Placental epithelial cell (primary cell): ENCODE results near the gene MOV10. TPM values are rescaled to one million over a fixed set of nuclear protein-coding genes. Genes with fewer than 3 reads are reported as not detected.

ENCODE experiments used
- small RNA-seq: library from RNA; depleted of rRNA; stranded (forward); fragments of <200 nt; gene quantifications from one replicate; pipeline ENCODE3, GENCODE V24; 2012
- total RNA-seq: library from RNA; depleted of rRNA; stranded (reverse); fragments of >200 nt; gene quantifications from 2 replicates; pipeline ENCODE4 v1.2.3, GENCODE V29; 2012

The MOV10 gene, protein sequence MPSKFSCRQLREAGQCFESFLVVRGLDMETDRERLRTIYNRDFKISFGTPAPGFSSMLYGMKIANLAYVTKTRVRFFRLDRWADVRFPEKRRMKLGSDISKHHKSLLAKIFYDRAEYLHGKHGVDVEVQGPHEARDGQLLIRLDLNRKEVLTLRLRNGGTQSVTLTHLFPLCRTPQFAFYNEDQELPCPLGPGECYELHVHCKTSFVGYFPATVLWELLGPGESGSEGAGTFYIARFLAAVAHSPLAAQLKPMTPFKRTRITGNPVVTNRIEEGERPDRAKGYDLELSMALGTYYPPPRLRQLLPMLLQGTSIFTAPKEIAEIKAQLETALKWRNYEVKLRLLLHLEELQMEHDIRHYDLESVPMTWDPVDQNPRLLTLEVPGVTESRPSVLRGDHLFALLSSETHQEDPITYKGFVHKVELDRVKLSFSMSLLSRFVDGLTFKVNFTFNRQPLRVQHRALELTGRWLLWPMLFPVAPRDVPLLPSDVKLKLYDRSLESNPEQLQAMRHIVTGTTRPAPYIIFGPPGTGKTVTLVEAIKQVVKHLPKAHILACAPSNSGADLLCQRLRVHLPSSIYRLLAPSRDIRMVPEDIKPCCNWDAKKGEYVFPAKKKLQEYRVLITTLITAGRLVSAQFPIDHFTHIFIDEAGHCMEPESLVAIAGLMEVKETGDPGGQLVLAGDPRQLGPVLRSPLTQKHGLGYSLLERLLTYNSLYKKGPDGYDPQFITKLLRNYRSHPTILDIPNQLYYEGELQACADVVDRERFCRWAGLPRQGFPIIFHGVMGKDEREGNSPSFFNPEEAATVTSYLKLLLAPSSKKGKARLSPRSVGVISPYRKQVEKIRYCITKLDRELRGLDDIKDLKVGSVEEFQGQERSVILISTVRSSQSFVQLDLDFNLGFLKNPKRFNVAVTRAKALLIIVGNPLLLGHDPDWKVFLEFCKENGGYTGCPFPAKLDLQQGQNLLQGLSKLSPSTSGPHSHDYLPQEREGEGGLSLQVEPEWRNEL
- 77.6 and 125 TPM in 2 replicates for total RNA-seq

DNA sequence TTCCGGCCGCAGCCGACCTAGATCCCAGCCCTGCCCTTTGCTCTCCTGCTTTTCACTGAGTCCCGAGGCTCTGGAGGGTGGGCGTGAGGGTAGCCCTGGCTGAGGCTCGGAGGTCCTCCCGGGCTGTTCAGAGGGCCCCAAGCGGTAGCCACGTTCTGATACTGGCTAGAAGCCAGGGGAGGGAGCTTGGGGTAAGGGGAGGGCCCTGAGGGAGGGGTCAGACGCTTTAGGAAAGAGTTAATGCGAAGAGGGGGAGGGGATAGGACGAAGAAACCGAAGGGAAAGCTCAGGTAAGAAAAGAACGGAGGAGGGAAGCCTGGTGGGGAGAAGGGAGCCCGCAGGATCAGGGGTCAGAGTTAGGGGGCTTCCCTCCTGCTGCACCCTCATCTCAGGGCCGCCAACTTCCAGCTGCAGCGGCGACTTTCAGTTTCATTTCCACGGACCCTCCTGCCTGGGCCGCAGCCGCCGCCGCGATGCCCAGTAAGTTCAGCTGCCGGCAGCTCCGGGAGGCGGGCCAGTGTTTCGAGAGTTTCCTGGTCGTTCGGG lies at the start of gene MOV10:
Gene MOV10 (plus strand): TSS at position 220 of the 546 bp plus-strand sequence. CDS start 254 bp downstream, at position 474.

GRCh38 chr1:112706505-112707220 lies 32.2 kb downstream of the MOV10 start, which contains the start of gene RHOC:
RHOC (minus strand) TSS chr1:112707127; CDS start chr1:112703799, 3,328 bp downstream.

DNA sequence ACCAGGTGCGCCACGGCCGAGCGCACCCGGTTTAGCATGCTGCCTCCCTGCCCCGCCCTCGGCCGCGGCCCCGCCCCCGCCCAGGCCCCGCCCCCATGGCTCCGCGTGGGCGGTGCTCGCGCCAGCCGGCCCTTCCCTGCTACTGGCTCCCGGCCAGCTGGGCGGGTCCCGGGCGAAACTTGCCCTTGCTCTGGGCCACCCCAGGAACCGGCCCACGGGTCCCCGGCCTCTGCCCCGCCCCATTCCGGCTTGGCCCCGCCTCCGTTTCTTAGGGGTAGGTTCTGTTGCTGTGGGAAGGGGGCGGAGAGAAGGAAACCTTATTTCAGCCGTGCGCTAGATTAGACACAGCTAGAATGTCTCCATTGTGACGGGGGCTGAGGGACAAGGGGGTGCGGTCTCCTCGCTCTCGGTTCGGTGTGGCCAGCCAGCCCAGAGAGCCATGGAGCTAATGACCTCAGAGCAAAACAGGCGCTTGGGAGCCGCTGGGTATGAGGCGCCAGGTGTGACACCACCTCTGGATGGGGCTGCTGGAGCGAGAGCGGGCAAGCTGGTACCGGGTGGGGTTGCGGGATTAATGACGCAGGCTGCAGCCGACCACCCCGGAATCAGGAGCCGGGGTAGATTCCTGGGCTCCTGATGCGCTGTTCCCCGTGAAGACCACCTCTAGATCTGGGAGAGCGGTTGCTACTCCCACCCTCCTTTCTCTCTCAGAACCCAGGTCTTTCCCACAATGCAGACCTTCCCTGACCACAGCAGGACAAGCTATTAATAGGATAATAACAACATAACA lies 41.0 kb downstream of the MOV10 start, which contains the start of gene PPM1J:
Gene PPM1J (minus strand): TSS at position 69 of the 790 bp plus-strand sequence. CDS start 31 bp downstream, at position 38.

Small RNA genes lying within 50 kb of the gene (small RNA-seq; reads per million reads assigned to genes)
- gene RNU7-70P, result 0.09 reads per million

Other genes starting within 250 kb of the MOV10 start
- 3.6 and 5.5 TPM in 2 replicates for gene WNT2B, start 165.7 kb upstream of the MOV10 start, total RNA-seq
- 8.9 and 14.5 TPM in 2 replicates for gene ST7L, start 55.5 kb upstream of the MOV10 start, total RNA-seq
- 185 and 246 TPM in 2 replicates for gene CAPZA1, start 54.8 kb upstream of the MOV10 start, total RNA-seq
- 882 and 1,206 TPM in 2 replicates for gene RHOC, start 32.5 kb downstream of the MOV10 start, total RNA-seq
- 5.2 and 6.3 TPM in 2 replicates for gene PPM1J, start 40.7 kb downstream of the MOV10 start, total RNA-seq